T-helper 1 cell treated with Interleukin-12 subunit alpha and Interleukin-12 subunit beta and Interleukin-4 antibody, amounts not matched to agents 30 μg/mL and 1 μg/mL, for 36 hours (primary cell): ENCODE data around the gene KRTAP4-16.
"Not testable (repeated sequence)": the region's sequence is repeated elsewhere in the genome, so short reads cannot be mapped to it uniquely, and the experiment has no call there.

Experiments
- H3K27ac Mint-ChIP-seq: one replicate; pipeline ENCODE4 v1.8.0; 2021; ENCODE audit warnings: mild to moderate bottlenecking, mixed read lengths
- H3K27me3 Mint-ChIP-seq: one replicate; pipeline ENCODE4 v1.8.0; 2021; ENCODE audit warnings: low read depth, mixed read lengths
- H3K36me3 Mint-ChIP-seq: one replicate; pipeline ENCODE4 v1.8.0; 2021; ENCODE audit warnings: low read depth, mixed read lengths
- H3K4me1 Mint-ChIP-seq: one replicate; pipeline ENCODE4 v1.8.0; 2021; ENCODE audit warnings: low read depth, mixed read lengths
- H3K4me3 Mint-ChIP-seq: one replicate; pipeline ENCODE4 v1.8.0; 2021; ENCODE audit warnings: mild to moderate bottlenecking, moderate library complexity, mixed read lengths
- H3K9me3 Mint-ChIP-seq: one replicate; pipeline ENCODE4 v1.8.0; 2021; ENCODE audit warnings: mixed read lengths

Gene KRTAP4-16

DNA sequence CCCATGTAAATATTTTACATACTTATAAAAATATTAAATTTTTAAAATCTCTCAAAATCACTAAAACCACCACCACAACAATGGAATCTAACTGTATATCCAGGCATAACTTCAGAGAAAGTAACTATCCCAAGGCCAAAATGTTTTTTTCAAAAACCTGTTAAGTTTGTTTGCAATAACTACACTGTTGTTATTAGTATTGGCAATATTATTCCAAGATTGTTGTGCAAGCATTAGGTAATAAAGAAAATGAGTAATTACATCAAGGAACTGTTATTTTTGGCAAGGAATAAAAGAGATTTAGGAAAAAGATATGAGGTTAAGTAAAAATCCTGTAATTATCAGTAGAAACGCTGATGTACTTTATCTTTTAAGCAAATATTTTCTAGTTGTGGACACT, 25.4 kb upstream of the KRTAP4-16 start:
- Mint-ChIP-seq H3K27ac (no peak overlapping the region), H3K36me3 (no peaks in the 10 kb centered on the region), H3K27me3 (peaks cover 19% of the 10 kb centered on the region), H3K4me1 (no peaks in the 10 kb centered on the region), H3K9me3 (peaks cover 4% of the 10 kb centered on the region), H3K4me3 (no peak overlapping the region)

- peaks cover 5% of the 10 kb centered on the region for H3K9me3 Mint-ChIP-seq
- H3K36me3 Mint-ChIP-seq: no peaks in the 10 kb centered on the region
- H3K4me1 Mint-ChIP-seq: no peaks in the 10 kb centered on the region
- H3K27me3 Mint-ChIP-seq: peaks cover 19% of the 10 kb centered on the region
- H3K27ac Mint-ChIP-seq: no peak overlapping the region
- no peak overlapping the region for H3K4me3 Mint-ChIP-seq
These were observed 24.4 kb upstream of the KRTAP4-16 start for GRCh38 chr17:41126412-41126811.

DNA sequence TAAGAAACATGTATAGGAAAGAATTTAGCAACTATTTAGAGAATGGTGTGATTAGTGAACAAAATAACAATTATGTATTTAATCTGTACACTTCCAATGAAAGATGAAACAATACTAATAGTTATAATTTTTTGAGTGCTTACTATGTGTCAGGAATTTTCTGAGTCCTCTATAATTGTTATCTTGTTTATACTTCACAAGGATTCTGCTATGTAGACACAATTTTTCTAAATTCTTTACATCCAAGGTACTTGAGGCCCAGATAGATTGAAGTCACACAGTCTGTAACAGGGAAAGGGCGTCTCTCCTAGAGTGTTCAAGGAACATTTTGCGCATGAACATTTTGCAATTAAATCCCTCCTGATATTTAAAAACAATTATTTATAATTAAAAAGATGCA, 23.1 kb upstream of the KRTAP4-16 start:
- Mint-ChIP-seq H3K27ac (no peak overlapping the region), H3K9me3 (peaks cover 9% of the 10 kb centered on the region), H3K27me3 (peaks cover 19% of the 10 kb centered on the region), H3K36me3 (no peaks in the 10 kb centered on the region), H3K4me3 (no peak overlapping the region), H3K4me1 (no peaks in the 10 kb centered on the region)

DNA sequence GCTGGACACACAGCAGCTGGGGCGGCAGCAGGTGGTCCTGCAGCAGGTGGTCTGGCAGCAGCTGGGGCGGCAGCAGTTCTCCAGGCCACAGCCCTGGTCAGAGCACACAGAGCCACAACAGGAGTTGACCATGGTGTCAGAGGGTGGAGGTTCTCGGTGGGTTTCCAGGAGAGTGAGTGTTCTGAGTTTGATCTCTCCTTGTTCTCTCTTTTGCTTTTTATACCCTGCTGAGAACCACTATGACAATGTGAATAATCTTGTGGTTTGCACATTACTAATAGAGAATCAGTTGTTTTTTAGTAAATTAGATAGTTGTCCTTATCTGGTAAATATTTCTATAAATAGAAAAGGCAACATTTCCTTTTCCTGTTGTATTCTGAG, 22.0 kb upstream of the KRTAP4-16 start, which contains the start of gene KRTAP4-12:
KRTAP4-12 (minus strand) TSS at position 192 of the 381 bp plus-strand sequence; CDS start at position 132, 60 bp downstream.
- not testable (repeated sequence) for H3K36me3 Mint-ChIP-seq, H3K4me1 Mint-ChIP-seq, H3K9me3 Mint-ChIP-seq, H3K27ac Mint-ChIP-seq, H3K4me3 Mint-ChIP-seq
- peaks cover 15% of the 10 kb centered on the region for H3K27me3 Mint-ChIP-seq

- H3K36me3 Mint-ChIP-seq, H3K4me1 Mint-ChIP-seq, H3K27ac Mint-ChIP-seq, H3K4me3 Mint-ChIP-seq, H3K9me3 Mint-ChIP-seq: not testable (repeated sequence)
- peaks cover 14% of the 10 kb centered on the region for H3K27me3 Mint-ChIP-seq
These were observed 21.4 kb upstream of the KRTAP4-16 start for GRCh38 chr17:41123292-41123990.

- peaks cover 19% of the 10 kb centered on the region for H3K27me3 Mint-ChIP-seq
- H3K9me3 Mint-ChIP-seq: peaks cover 9% of the 10 kb centered on the region
- H3K27ac Mint-ChIP-seq: no peak overlapping the region
- H3K36me3 Mint-ChIP-seq: no peaks in the 10 kb centered on the region
- no peak overlapping the region for H3K4me3 Mint-ChIP-seq
- H3K4me1 Mint-ChIP-seq: no peaks in the 10 kb centered on the region
These were observed 19.7 kb upstream of the KRTAP4-16 start for GRCh38 chr17:41121742-41122141.

DNA sequence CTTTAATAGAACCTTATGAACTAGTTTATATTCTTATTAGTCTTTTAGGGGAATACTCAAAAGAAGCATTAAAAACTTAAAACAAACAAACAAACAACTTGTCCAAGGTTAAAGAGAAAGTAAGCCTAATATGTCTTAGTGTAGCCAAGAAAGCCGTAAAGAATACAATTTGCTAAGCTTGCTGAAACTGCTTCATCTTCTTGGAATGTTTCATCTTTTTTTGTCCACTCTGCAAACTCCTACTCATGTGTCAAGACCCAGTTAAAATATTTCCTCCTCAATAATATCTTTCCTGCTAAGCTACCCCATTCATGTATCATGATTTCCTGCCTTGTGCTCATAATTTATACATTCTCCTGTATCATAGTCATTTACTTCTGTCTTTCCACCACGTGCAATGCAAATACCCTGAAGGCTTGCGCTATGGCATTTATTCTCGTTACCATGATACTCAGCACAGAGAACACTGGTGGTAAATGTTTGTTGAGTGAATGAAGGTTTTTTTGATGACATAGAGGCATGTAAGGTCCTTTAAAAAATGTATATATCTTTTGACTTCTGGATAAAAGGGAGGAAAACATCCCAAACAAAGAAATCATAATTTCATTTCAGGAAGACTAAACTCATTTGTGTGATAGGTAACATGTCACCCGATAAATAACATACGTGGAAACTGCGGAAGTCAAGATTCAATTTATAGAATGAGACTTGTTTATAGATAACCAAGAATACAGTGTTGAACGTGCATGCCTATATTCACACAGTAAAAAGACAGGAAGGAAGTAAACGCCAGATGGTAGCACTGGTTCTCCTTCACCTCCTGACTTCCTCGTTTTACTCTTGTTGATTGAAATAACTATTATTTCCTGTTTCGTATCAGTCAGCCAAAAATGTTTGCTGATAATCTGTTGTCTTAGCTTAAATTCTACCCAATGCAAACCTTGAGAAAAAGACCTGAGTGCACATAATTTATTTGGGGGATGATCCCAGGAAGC, 18.0 kb upstream of the KRTAP4-16 start:
- H3K4me1 Mint-ChIP-seq, H3K36me3 Mint-ChIP-seq, H3K27ac Mint-ChIP-seq, H3K4me3 Mint-ChIP-seq, H3K9me3 Mint-ChIP-seq: not testable (repeated sequence)
- H3K27me3 Mint-ChIP-seq: peaks cover 15% of the 10 kb centered on the region

- Mint-ChIP-seq H3K4me3 (no peak overlapping the region), H3K9me3 (peaks cover 6% of the 10 kb centered on the region), H3K27ac (no peak overlapping the region), H3K36me3 (no peaks in the 10 kb centered on the region), H3K4me1 (no peaks in the 10 kb centered on the region), H3K27me3 (peaks cover 11% of the 10 kb centered on the region)
These were observed 16.7 kb upstream of the KRTAP4-16 start for GRCh38 chr17:41118721-41119120.

- H3K4me3 Mint-ChIP-seq, H3K9me3 Mint-ChIP-seq, H3K36me3 Mint-ChIP-seq, H3K27me3 Mint-ChIP-seq, H3K27ac Mint-ChIP-seq, H3K4me1 Mint-ChIP-seq: not testable (repeated sequence)
These were observed 15.9 kb upstream of the KRTAP4-16 start, which contains the start of gene KRTAP4-11 for GRCh38 chr17:41117846-41118386. Gene KRTAP4-11, minus strand, starts transcription at chr17:41118373. Its CDS starts 58 bp downstream, at chr17:41118315.

DNA sequence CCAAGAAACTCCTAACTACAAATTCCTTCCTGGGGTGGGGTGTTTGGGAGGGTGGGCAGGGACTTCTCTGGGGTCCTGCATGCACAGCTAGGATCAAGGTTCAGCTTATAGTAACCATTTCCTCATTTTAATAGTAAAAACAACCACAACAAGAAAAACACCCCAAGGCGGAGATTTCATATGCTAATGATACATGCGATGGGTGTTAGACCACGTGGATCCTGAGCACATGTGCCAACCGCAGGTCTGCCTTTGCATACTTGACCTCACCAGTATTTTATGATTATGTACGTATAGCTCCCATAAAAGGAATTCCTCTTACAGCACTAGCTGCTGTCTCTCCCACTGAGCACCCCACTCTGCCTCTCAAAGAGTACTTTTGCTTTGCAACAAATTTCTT, 14.3 kb upstream of the KRTAP4-16 start:
- Mint-ChIP-seq H3K4me3 (no peak overlapping the region), H3K36me3 (no peaks in the 10 kb centered on the region), H3K9me3 (peaks cover 6% of the 10 kb centered on the region), H3K4me1 (no peaks in the 10 kb centered on the region), H3K27ac (no peak overlapping the region), H3K27me3 (peaks cover 5% of the 10 kb centered on the region)

DNA sequence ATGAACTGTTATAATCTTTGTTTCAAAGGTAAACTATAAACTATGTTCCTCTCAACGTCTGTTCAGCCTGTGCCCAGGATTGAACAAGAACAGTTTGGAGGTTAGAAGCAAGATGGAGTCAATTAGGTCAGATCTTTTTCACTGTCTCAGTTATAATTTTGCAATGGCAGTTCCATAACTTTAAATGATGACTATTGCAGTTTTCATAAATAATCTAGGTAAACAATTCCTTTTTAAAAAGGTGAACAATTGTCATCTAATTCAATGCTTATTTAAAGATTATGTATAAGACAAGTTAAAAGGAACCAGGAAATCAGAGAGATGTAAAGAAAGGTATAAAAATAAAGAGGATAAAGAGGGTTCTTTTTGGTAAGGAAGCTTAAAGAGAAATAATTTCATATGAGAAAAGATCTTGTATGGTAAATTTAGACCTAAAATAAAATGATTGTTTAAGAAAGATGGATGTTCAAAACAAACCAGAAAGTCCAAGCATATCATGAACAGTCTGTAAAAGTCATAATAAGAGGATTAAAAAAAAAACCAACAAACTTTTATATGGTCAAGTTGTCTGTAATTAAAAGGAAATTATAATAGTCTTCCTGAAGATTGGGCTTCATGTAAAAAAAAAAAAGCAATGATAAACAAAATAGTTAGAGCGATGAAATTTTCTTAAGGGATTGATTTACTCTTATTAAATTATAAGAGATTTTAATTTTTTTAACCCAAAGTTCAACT, 9.3 kb upstream of the KRTAP4-16 start:
- Mint-ChIP-seq H3K4me1 (no peaks in the 10 kb centered on the region), H3K36me3 (no peaks in the 10 kb centered on the region), H3K9me3 (peaks cover 6% of the 10 kb centered on the region), H3K27ac (no peak overlapping the region), H3K4me3 (no peak overlapping the region), H3K27me3 (peaks cover 5% of the 10 kb centered on the region)

- H3K4me1 Mint-ChIP-seq, H3K36me3 Mint-ChIP-seq, H3K9me3 Mint-ChIP-seq, H3K27me3 Mint-ChIP-seq, H3K4me3 Mint-ChIP-seq, H3K27ac Mint-ChIP-seq: not testable (repeated sequence)
These were observed 6.8 kb upstream of the KRTAP4-16 start for GRCh38 chr17:41108728-41109386.

DNA sequence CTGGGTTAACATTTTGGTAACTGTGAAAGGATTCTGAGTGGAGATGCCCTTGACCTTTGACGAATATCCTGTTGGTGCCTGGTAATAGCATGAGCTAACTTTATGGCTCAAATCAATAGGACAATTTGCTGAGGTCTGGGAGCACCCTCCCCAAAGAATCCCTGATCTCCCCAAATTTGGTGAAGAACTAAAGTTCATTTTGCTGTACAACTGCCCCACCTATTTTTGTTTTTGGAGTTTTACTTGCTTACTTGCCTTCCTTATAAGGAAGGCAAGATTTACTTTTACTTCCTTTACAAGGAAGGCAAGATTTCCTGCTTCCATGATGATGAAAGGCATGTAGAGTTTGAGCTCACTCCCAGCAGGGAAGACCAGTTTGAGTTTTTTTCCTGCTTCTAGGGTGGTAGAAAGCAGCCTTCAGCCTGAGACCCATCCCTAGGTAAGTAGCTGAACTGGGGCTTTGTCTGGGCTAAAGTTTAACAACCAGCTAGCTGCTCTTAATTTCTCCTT, 6.0 kb upstream of the KRTAP4-16 start:
- H3K27ac Mint-ChIP-seq: no peak overlapping the region
- H3K9me3 Mint-ChIP-seq: peaks cover 6% of the 10 kb centered on the region
- no peak overlapping the region for H3K4me3 Mint-ChIP-seq

GRCh38 chr17:41105347-41105746, 3.3 kb upstream of the KRTAP4-16 start, which contains the start of gene KRTAP4-9:
Gene KRTAP4-9, plus strand, starts transcription at chr17:41105389. Its CDS starts 0 bp downstream, at chr17:41105389.
- H3K27ac Mint-ChIP-seq: not testable (repeated sequence)

More for the DNA sequence above, 6.0 kb upstream of the KRTAP4-16 start:
- no peaks in the 10 kb centered on the region for H3K36me3 Mint-ChIP-seq
- H3K27me3 Mint-ChIP-seq: peaks cover 8% of the 10 kb centered on the region
- H3K4me1 Mint-ChIP-seq: no peaks in the 10 kb centered on the region

More at GRCh38 chr17:41105347-41105746, 3.3 kb upstream of the KRTAP4-16 start, which contains the start of gene KRTAP4-9:
- H3K9me3 Mint-ChIP-seq, H3K4me3 Mint-ChIP-seq, H3K4me1 Mint-ChIP-seq, H3K27me3 Mint-ChIP-seq, H3K36me3 Mint-ChIP-seq: not testable (repeated sequence)
